Neuron (in vitro differentiated cells): ENCODE data around the gene ARFGEF3.

Experiments used
- H2AFZ ChIP-seq: one replicate; pipeline ENCODE4 v1.6.1; 2013; ENCODE audit warnings: low read depth, mild to moderate bottlenecking, inconsistent platforms, low read length, moderate library complexity
- H3K27me3 ChIP-seq: one replicate; pipeline ENCODE4 v1.6.1; 2013; ENCODE audit warnings: low read length; ENCODE audit not compliant: insufficient read depth
- H3K36me3 ChIP-seq: one replicate; pipeline ENCODE4 v1.6.1; 2013; ENCODE audit warnings: low read length; ENCODE audit not compliant: insufficient read depth
- H3K4me1 ChIP-seq: one replicate; pipeline ENCODE4 v1.6.1; 2013; ENCODE audit warnings: low read length; ENCODE audit not compliant: insufficient read depth
- H3K4me3 ChIP-seq: 2 replicates; pipeline ENCODE4 v1.5.1; 2013; ENCODE audit warnings: mild to moderate bottlenecking, low read length, moderate library complexity
- H3K9me3 ChIP-seq: one replicate; pipeline ENCODE4 v1.6.1; 2013; ENCODE audit warnings: low read length

The ARFGEF3 gene

DNA sequence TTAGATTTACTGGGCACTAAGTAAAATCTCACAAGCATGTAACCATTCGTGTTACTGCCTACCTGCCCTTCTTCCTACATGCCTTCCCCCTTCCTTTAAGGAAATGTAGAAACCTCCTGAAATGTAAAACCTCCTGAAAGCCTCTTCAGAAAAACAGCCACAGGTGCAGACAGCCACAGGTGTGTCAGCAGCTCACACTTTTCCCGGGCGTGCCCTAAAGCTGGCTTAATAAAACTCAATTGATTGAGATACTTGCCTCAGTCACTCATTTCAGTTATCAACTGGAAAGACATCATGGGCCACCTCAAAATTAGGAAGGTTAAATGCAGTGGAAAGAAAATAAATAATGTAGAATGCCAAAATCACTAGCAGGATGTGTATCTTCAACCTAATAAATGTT lies 79.6 kb downstream of the ARFGEF3 start:
- no peaks in the 10 kb centered on the region for H3K4me1 ChIP-seq
- H3K9me3 ChIP-seq, result no peaks in the 10 kb centered on the region
- no peaks in the 10 kb centered on the region for H3K36me3 ChIP-seq
- H3K27me3 ChIP-seq, result no peaks in the 10 kb centered on the region
- no peak overlapping the region for H3K4me3 ChIP-seq
- H2AFZ ChIP-seq, result no peak overlapping the region

DNA sequence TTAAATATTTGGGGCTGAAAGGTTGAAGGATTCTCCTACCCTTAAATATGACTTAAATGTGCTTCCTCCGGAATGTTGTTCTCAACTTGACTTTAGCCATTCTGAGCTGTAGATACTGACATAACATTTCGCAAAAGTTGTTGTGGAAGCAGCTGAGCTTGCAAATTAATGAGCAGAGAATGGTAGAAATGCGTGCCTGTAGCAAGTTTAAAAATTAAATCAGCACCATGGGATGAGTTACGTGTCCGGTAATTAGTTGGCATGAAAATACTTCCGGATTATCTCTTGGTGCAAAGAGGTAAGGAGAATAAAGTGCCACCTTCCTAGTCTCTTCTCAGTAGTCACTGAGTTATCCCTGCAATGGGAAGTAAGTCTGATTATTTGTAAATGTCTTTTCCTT lies 80.2 kb downstream of the ARFGEF3 start:
- Histone ChIP-seq H3K27me3 (no peaks in the 10 kb centered on the region), H3K36me3 (no peaks in the 10 kb centered on the region), H3K4me1 (no peaks in the 10 kb centered on the region), H2AFZ (no peak overlapping the region), H3K4me3 (no peak overlapping the region), H3K9me3 (no peaks in the 10 kb centered on the region)

DNA sequence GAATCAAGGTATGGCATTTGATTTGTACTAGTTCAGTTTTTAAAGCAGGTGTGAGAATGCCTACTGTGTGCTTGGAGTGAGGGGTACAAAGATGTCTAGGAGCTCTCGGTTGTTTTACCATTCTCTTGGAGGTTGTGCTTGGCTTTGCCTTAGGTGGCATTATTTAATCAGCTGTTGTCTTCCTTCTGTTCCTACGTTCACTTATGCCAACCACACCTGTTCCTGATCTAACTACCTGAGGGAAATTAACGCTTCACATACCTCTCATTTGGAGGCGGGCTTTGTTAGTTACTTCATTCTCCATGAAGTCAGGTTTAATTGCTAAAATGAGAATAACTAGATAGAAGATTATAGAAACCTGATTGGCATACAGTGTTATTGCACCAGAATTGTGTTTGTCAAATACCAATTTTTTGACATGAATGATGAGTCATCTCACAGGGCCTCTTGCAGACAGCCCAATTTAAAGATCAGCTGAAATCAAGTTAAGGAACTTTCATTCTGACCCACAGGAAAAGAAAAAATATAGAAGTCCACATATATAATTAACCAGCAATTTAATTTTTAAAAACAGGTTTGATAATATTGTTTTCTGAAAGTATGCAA lies 81.4 kb downstream of the ARFGEF3 start:
- no peak overlapping the region for H2AFZ ChIP-seq
- no peaks in the 10 kb centered on the region for H3K4me1 ChIP-seq
- no peak overlapping the region for H3K4me3 ChIP-seq
- no peaks in the 10 kb centered on the region for H3K9me3 ChIP-seq
- no peaks in the 10 kb centered on the region for H3K27me3 ChIP-seq
- H3K36me3 ChIP-seq, result no peaks in the 10 kb centered on the region

DNA sequence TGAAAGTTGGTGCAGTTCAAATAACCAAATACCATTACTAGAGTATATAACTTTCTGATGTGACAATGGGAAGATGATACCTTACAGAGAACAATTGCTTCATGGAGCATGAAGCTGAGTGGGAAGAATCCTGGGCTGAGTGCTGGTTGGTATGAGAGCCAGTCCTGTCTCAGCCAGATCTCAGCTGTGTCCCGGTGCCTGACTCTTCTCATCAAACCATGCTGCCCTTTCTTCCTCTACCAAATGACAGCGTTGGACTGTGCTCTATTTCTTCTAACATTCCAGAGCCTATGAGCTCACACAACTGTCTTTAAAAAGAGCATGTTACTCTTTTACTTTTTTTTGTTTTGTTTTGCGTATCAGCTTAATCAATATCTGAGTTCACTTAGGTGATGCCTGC lies 84.0 kb downstream of the ARFGEF3 start:
- Histone ChIP-seq H2AFZ (no peak overlapping the region), H3K36me3 (no peaks in the 10 kb centered on the region), H3K27me3 (peaks cover 3% of the 10 kb centered on the region), H3K4me3 (no peak overlapping the region), H3K4me1 (no peaks in the 10 kb centered on the region), H3K9me3 (no peaks in the 10 kb centered on the region)

DNA sequence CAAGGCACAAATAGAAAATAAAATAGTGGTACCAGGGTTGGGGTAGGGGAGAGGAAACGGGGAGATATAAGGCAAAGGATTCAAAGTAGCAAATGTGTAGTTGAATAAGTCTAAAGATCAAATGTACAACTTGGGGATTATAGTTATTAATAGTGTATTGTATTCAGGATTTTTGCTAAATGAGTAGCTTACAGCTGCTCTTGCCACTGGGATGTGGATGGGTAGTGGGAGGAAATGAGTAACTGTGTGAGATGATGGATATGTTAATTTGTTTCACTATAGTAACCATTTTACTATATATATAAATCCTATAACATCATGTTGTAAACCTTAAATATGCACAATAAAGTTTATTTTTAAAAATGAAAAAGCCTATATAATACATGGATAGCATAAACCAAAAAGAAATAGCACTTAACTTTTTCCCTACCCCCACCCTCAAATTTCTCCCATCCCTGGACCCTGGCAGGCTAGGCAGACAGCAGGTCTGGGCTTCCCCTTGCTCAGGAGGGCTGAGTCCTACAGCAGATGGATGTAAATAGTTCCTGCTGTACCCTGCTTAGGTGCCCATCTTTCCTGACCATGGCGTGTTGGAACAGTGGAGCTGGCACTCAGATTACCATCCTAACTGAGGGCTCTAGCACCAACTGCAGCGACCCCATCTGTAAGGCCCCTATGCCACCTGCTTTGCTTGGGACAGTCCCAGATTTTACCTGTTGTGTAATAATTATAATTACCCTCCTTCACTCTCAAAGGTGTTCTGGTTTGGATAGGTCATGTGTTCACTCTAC lies 85.1 kb downstream of the ARFGEF3 start:
- H3K9me3 ChIP-seq, result no peaks in the 10 kb centered on the region
- H3K27me3 ChIP-seq, result peaks cover 3% of the 10 kb centered on the region
- no peaks in the 10 kb centered on the region for H3K36me3 ChIP-seq
- H3K4me3 ChIP-seq, result no peak overlapping the region
- H2AFZ ChIP-seq, result no peak overlapping the region
- no peaks in the 10 kb centered on the region for H3K4me1 ChIP-seq

DNA sequence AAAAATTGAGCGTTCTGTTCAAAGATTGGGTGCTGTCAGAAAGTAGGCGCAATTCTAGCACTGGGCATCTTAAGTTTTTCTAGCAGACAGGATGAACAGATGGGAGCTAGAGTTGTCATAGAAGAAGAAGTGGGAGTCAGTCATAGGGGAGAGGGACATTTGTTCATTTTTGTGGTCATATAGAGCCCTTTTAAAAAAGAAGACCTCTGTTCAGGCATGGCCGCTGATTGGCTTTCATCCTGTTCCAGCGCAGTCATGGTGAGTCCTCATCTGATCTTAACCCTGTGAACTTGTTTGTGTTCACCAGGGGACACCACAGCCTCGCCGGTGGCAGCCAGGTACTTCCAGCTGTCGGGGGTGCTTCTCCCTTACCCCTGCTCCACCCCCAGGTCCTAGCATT lies 86.3 kb downstream of the ARFGEF3 start:
- Histone ChIP-seq H3K27me3 (peaks cover 3% of the 10 kb centered on the region), H2AFZ (no peak overlapping the region), H3K36me3 (no peaks in the 10 kb centered on the region), H3K9me3 (no peaks in the 10 kb centered on the region), H3K4me1 (no peaks in the 10 kb centered on the region), H3K4me3 (no peak overlapping the region)

DNA sequence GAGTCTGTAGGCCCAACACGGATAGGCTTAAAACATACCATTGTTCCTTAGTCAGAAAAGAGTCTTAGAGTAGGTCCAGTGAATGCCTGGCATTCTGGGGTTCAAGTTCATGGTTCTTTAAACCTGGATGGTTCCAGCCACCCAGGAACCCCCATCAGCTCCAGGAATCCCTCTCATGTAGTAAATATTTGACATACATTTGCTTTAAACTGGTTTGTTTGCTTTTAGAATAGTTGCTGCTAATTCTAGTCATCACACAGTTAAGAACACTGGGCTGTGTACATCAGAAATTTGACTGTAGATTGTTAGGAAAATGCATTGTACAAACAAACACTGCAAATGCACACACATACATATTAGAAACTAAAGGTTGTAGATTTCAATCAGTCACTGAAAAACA lies 87.1 kb downstream of the ARFGEF3 start:
- H2AFZ ChIP-seq, result no peak overlapping the region
- H3K9me3 ChIP-seq, result no peaks in the 10 kb centered on the region
- no peaks in the 10 kb centered on the region for H3K36me3 ChIP-seq
- no peaks in the 10 kb centered on the region for H3K4me1 ChIP-seq
- no peak overlapping the region for H3K4me3 ChIP-seq
- H3K27me3 ChIP-seq, result peaks cover 3% of the 10 kb centered on the region

DNA sequence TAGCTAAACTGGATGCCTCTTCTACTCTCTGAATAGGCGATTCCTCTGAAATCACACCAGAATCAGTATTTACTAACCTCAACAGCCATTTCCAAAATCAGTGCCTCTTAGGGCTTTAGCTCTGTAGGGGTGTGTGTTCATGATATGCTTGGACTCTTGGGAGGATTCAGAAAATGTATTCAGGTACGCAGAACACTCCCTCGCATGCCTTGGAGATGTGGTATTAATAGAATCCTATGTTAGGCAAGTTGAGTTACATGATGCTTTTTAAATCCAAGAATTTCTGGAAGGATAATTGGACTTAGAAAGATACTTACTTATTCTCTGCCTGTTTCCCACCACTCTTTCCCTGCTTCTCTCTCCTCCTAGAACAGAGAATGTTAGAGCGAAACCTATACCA lies 88.3 kb downstream of the ARFGEF3 start:
- H2AFZ ChIP-seq, result no peak overlapping the region
- no peaks in the 10 kb centered on the region for H3K36me3 ChIP-seq
- no peak overlapping the region for H3K4me3 ChIP-seq

DNA sequence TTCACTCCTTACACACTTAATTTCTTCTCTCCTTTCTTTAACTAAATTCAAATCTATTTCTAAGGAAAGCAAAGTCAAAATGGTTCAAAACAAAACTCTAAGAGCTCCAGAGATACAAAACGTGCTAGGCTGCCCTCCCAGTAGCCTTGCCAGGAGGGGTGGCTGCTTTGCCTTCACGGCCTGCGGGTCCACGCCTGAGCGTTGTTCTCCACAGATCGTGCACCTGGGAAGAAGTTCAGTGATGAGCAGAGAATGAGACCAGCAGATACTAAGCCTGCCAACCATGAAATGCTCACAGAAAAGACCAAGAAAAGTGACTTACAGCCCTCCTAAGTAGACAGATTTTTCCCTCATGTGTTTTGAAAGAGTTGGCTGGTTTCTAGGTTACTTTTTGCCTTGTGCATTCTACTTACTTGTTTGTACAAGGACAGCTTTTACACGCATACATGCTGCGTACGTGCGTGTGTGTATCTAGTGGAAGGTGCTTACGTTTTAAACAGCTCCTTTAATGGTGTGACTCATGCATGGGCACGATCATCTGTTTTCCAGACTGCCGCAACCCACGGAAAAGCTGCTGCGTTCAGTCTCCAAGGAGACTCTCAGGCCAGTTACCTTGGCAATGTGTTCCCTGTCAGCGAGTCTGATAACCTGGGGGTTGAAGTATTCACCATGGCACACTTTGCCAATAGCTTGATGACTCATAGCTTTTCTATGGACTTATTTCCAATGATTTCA lies 88.9 kb downstream of the ARFGEF3 start:
- no peak overlapping the region for H2AFZ ChIP-seq
- peaks cover 3% of the 10 kb centered on the region for H3K27me3 ChIP-seq
- H3K4me3 ChIP-seq, result no peak overlapping the region
- H3K9me3 ChIP-seq, result no peaks in the 10 kb centered on the region
- no peaks in the 10 kb centered on the region for H3K36me3 ChIP-seq
- H3K4me1 ChIP-seq, result no peaks in the 10 kb centered on the region

More for the DNA sequence above, 88.3 kb downstream of the ARFGEF3 start:
- Histone ChIP-seq H3K9me3 (no peaks in the 10 kb centered on the region), H3K4me1 (no peaks in the 10 kb centered on the region), H3K27me3 (peaks cover 3% of the 10 kb centered on the region)

DNA sequence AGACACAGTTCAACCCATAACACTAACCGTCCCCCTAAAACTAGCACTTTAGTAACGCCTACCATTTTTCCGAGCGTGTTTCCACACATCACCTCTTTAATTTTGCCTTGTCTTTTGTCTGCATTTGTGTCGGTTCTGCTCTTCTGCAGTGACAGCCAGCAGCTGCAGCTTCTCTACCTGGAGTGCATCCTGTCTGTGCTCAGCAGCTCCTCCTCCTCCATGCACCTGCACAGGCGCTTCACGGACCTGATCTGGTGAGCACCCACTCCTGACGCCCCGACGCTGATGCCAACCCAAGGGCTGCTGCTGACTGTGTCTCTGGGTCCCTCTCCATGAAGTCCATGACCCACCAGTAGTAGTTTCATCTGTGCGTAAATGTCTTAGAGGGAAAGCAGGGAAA lies 92.0 kb downstream of the ARFGEF3 start:
- H3K36me3 ChIP-seq, result no peaks in the 10 kb centered on the region
- peaks cover 3% of the 10 kb centered on the region for H3K27me3 ChIP-seq
- no peaks in the 10 kb centered on the region for H3K4me1 ChIP-seq
- H3K4me3 ChIP-seq, result no peak overlapping the region
- no peaks in the 10 kb centered on the region for H3K9me3 ChIP-seq
- H2AFZ ChIP-seq, result no peak overlapping the region

DNA sequence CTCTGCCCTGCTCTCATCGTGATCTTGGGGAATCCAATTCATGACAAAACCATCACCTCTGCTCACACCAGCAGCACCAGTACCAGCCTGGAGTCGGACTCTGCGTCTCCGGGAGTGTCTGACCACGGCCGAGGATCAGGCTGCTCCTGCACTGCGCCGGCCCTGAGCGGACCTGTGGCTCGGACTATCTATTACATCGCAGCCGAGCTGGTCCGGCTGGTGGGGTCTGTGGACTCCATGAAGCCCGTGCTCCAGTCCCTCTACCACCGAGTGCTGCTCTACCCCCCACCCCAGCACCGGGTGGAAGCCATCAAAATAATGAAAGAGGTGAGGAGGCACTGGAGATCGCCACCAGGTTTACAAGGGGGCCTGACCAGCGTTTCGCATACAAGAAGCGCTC lies 93.7 kb downstream of the ARFGEF3 start:
- H3K4me1 ChIP-seq, result no peaks in the 10 kb centered on the region
- H3K4me3 ChIP-seq, result no peak overlapping the region
- H3K27me3 ChIP-seq, result peaks cover 3% of the 10 kb centered on the region
- no peaks in the 10 kb centered on the region for H3K9me3 ChIP-seq
- H3K36me3 ChIP-seq, result no peaks in the 10 kb centered on the region
- no peak overlapping the region for H2AFZ ChIP-seq

DNA sequence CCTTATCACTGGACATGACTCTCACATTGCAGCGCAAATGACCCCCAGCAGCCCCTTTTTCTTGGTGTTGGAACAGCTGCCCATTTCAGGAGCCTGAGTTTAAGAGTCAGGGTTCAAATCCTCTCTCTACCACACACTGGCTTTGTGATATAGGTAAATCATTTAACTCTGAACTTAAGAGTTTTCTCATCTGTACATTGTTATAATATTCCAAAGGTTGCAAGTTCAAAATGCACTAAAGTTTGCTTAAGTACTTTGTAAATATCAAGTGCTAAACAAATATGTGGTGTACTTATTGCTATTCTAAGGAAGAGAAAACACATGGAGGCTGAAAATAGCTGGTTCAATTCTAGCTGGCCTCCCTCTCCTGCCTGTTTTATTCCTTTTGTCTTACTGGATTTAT lies 95.9 kb downstream of the ARFGEF3 start:
- Histone ChIP-seq H3K4me3 (no peak overlapping the region), H3K4me1 (no peaks in the 10 kb centered on the region), H3K27me3 (no peaks in the 10 kb centered on the region), H3K9me3 (no peaks in the 10 kb centered on the region), H3K36me3 (no peaks in the 10 kb centered on the region), H2AFZ (no peak overlapping the region)

DNA sequence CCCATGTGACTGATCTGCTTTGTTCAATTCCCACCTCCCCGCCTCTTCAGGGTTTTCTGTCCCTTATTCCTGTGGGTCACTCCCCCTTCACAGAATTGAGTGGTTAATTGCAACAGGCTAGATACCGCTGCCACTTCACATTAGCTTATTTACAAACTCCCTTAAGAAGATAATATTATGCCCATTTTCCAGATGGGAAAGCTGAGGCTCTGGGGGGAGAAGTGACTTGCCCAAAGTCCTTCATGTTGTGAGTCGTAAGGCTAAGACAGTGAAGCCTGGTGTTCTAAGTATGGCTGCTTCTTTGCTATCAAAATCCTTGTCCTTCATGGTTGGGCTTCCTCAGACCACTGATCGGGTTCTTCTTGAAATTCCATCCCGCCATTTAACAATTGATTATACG lies 96.5 kb downstream of the ARFGEF3 start:
- Histone ChIP-seq H3K36me3 (no peaks in the 10 kb centered on the region), H3K4me3 (no peak overlapping the region), H3K9me3 (no peaks in the 10 kb centered on the region), H2AFZ (no peak overlapping the region), H3K27me3 (no peaks in the 10 kb centered on the region), H3K4me1 (no peaks in the 10 kb centered on the region)
